Dedifferentiated amniotic fluid mesenchymal stem cell (primary cell): Measurements from ENCODE around the gene KDM5B.
"Not testable (repeated sequence)": the region's sequence is repeated elsewhere in the genome, so short reads cannot be mapped to it uniquely, and the experiment has no call there.

ENCODE experiments used
- DNase-seq: peaks from one replicate; pipeline ENCODE4 v3.0.0-alpha.2; 2016; ENCODE audit errors: extremely low spot score

The KDM5B gene

DNA sequence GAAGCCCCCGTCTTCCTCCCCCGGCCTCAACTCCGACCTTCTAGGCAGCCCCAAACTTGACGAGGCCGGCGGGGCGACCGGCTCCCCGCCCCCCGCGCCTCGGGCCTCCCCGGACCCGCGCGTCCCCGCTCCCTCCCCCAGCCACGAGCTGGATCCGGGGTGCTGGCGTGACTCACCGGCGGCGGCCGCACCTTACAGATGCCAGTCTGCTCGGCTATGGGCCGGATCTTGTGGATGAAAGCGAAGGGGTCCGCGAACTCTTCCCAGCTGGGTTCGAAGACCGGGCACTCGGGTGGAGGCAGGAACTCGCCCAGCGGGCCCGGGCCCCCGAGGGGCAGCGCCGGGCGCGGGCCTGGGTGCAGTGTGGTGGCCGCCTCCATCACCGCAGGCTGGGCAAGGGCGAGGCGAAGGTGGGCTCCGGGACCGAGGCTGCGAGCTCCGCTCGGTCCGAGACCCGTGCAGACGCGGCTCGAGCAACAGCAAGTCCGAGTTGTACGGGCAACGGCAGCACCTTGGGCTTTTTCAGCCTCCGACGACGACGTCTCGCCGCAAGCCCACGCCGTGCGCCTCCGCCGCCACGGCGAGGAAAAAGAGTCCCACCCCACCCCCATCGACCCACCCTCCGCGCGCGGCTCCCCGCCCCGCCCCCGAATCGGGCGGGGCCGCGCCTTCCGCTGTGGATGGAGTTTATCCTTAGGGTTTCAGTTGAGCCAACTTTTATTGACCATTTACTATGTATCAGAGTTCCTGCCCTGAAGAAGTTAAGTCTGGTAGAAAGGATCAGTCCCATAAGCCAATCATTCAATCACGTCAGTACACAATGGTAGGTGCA lies at the start of gene KDM5B:
KDM5B (minus strand) TSS at position 496 of the 832 bp plus-strand sequence; CDS start at position 380, 116 bp downstream.
- DNase-seq: no peak

GRCh38 chr1:202857136-202857610 lies 49.0 kb upstream of the KDM5B start:
- no peak for DNase-seq

- DNase-seq: no peak
Measured at GRCh38 chr1:202856014-202856413, 47.8 kb upstream of the KDM5B start.

DNA sequence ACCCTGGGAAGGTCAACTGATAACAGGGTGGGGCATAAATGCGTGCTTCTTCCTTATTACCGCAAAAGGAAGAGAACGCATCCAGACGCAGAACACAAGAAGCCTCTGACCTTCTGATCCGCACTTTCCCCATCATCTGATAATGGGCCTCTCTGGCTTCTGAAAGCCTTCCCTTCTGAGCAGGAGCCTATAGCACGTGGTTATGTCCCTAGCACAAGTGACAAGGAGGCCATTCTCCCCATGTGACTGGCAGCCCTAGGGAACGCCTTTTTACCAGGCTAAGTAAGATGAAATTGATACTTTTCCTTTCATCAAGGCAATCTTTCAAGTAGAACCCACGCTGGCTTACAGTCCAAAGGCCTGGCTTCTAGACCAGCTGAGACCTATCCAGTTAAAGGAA lies 46.6 kb upstream of the KDM5B start:
- DNase-seq: no peak

GRCh38 chr1:202852163-202852904 lies 44.1 kb upstream of the KDM5B start:
- DNase-seq: no peak

- DNase-seq: no peak
Measured at GRCh38 chr1:202850593-202851362, 42.6 kb upstream of the KDM5B start.

- no peak for DNase-seq
Measured at GRCh38 chr1:202848191-202848542, 39.9 kb upstream of the KDM5B start.

GRCh38 chr1:202844935-202845334 lies 36.7 kb upstream of the KDM5B start:
- no peak for DNase-seq

GRCh38 chr1:202844259-202844658 lies 36.0 kb upstream of the KDM5B start:
- DNase-seq: no peak

GRCh38 chr1:202843081-202843480 lies 34.9 kb upstream of the KDM5B start:
- DNase-seq: no peak

DNA sequence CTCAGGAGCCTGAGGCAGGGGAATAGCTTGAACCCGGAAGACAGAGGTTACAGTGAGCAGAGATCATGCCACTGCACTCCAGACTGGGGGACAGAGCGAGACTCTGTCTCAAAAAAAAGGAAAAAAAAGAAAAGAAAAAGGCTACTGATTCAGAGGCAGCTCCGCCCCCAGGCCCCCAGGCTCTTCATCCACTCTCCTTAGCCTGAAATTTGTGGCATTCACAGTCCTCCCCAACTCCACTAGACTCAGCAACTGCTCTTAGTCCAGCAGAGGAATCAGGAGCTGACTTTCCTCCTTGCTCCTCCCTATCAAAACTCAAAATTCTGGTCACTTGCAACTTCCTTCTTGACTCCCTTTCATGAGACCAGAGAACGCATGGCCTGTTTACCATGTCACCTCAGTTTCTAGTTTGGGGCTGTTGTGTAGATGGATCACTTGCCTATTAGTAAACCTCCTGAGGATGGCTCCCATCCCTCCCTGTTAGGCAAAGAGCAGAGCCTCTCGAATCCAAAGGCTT lies 29.6 kb upstream of the KDM5B start:
- DNase-seq: no peak

DNA sequence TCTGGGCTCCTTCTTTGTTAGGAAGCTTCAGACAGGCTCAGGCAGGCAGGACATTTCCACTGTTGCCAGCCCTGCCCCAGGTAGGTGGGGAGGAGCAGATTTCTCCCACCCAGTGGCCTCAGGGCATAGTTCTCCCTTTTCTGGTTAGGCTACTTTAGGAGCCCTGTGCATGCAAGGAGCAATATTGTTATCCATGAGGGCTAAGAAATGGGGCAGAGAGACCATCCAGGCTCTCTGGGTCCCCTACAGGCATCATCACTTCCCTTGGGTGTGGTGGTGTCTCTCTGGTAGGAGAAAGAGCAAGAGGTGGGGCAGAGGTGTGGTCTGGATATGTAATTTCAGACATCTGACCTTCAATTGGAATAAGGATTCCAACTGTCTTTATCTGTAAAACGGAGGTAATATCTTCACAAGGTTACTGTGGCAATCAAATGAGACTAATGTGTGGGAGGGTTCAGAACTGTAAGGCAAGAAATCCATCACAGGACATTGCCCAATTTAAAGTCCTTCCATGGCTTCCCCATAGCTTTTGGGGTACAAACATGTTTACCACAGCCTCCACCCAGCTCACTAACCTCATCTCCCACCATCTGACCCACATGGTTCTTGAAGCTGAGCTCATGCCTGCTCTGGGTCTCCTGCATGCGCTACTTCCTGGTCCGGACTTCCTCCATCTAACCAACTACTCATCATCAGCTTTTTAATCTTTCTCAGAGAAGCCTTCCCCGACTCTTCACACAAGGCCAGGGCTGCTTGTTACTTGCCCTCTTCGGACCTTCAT lies 28.6 kb upstream of the KDM5B start:
- no peak for DNase-seq

- no peak for DNase-seq
Measured at GRCh38 chr1:202835548-202836072, 27.4 kb upstream of the KDM5B start.

DNA sequence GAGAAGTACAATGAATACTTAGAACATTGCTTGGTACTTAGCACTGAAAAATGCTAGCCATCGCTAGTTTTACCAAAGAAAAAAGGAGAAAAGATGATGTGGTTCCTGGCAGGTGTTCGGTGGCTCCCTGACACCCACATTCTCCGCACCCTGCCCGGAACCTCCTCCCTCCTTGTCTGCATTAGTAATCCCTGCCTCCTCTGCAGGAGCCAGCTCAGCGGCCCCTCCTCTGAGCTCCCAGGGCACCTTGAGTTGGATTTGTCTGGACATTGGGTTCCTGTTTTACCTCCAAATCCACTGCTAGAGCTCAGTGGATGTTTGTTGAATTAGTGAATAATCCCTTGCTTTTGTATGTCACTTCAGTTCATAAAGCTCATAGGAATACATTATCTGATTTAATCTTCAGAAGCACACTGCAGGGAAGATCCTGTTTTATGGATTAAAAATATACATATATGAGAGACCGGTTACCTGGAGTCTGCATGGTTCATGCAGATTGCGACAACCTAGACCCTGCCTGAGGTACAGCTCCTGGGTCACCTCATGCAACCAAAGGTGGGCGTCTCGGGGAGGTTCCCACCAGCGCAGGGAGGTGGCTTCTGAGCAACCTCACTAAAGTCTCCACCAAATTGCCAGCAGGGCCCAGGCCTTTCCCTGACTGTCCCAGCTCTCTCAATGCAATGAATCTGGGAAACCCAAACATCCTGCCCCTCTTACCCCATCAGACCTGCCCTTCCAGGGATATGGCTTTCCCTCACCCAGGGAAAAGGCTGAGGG lies 26.7 kb upstream of the KDM5B start:
- DNase-seq: no peak

GRCh38 chr1:202831906-202832305 lies 23.7 kb upstream of the KDM5B start:
- no peak for DNase-seq

GRCh38 chr1:202829223-202829622 lies 21.0 kb upstream of the KDM5B start:
- DNase-seq: not testable (repeated sequence)

GRCh38 chr1:202825748-202826147 lies 17.5 kb upstream of the KDM5B start:
- DNase-seq: no peak

DNA sequence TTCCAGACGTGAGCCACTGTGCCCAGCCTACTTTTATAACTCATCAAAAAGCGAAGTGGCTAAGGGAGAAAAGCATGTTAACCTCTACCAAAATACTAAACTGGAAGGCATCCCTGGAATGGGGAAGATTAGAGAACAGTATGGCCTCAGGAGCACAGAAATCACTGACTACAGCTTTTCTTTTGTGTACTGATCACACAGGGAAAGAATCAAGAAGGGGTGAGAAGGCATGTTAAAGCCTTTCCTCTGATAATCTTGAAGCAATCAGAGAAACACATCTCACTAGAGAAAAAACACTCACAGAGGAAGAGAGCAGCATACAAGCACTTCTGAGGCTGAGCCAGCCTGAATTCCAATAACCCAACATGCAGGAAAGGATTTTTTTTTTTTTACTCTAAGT lies 13.2 kb upstream of the KDM5B start:
- DNase-seq: peak; percentile 51

DNA sequence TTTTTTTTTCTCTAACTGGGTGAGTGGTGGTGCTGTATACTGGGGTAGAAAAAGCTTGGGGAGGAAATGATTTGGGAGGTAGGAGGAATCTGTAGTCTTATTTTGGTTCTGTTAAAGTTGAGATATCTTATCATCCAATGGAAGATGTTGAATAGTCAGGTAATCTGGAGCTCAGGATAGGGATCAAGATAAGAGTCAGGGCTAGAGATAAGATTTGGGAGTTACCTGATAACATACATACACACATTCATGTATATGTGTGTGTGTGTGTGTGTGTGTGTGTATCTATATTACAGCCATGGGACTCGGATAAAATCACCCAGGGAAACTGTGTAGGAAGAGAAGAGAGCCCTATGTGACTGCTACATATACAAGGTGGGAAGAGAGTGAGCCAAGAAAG lies 10.6 kb upstream of the KDM5B start:
- no peak for DNase-seq

- no peak for DNase-seq
Measured at GRCh38 chr1:202815120-202815519, 6.9 kb upstream of the KDM5B start.
